Mesodermal cell (in vitro differentiated cells): ENCODE measurements around the gene PKD2L1.
"Not testable (repeated sequence)": the region's sequence is repeated elsewhere in the genome, so short reads cannot be mapped to it uniquely, and the experiment has no call there.

Experiments
- H3K27ac ChIP-seq: 2 replicates; pipeline ENCODE4 v1.7.0; 2013; ENCODE audit warnings: mild to moderate bottlenecking, low read depth, low read length, moderate library complexity; ENCODE audit not compliant: severe bottlenecking
- H3K36me3 ChIP-seq: 2 replicates; pipeline ENCODE4 v1.7.1; 2013; ENCODE audit warnings: mild to moderate bottlenecking, low read length, moderate library complexity; ENCODE audit not compliant: control insufficient read depth, insufficient read depth
- H3K4me1 ChIP-seq: one replicate; pipeline ENCODE4 v1.7.1; 2013; ENCODE audit warnings: mild to moderate bottlenecking, low read length; ENCODE audit not compliant: insufficient read depth, control insufficient read depth, poor library complexity, severe bottlenecking
- H3K4me3 ChIP-seq: 2 replicates; pipeline ENCODE4 v1.7.0; 2013; ENCODE audit warnings: low read length, control low read depth, mild to moderate bottlenecking; ENCODE audit not compliant: insufficient read depth, poor library complexity, severe bottlenecking; ENCODE audit errors: extremely low read depth
- H3K9me3 ChIP-seq: 2 replicates; pipeline ENCODE4 v1.7.1; 2013; ENCODE audit warnings: mild to moderate bottlenecking, low read length, moderate library complexity; ENCODE audit not compliant: control insufficient read depth
- WGBS, 2 experiments: methylation state at CpG; one replicate each; pipeline ENCODE4 v1.1.5; 2013; ENCODE audit warnings: missing lambda C conversion rate in 2 of 2; ENCODE audit not compliant: insufficient coverage in 2 of 2; 5-methylcytosine and 5-hydroxymethylcytosine counted together

PKD2L1 gene

DNA sequence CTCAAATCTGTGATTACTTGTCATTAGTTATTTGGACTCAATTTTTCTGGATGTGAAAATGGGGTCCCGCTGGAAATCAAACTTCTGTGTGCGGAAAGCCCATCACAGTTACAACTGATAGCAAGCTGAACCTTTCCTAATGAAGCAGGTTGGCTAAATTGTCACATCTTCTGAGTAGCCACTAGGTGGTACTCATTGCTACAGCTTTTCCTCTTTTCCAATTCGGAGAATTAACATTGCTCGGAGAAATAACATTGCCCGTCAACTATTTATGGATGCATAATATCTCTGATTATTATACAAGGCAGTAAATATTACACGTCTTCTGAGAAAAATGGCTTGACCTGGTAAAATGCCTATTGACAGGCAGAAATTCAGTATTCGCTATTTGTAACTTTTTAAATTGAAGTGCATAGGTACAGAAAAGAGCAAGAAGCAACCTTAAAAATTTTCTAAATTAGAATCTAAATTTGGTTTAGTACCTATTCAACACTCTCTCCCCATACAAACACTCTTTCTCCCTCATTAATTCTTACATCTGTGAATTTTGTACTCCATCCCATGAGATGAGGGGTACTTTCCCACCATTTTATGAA, 26.2 kb downstream of the PKD2L1 start:
- no peaks in the 10 kb centered on the region for H3K4me1 ChIP-seq
- H3K36me3 ChIP-seq: no peaks in the 10 kb centered on the region
- no peak overlapping the region for H3K4me3 ChIP-seq
- H3K27ac ChIP-seq: no peak overlapping the region
- 33 to 57% methylated on average over 2 to 4 of the region's 7 CpGs for WGBS, 2 experiments
- H3K9me3 ChIP-seq: no peaks in the 10 kb centered on the region

DNA sequence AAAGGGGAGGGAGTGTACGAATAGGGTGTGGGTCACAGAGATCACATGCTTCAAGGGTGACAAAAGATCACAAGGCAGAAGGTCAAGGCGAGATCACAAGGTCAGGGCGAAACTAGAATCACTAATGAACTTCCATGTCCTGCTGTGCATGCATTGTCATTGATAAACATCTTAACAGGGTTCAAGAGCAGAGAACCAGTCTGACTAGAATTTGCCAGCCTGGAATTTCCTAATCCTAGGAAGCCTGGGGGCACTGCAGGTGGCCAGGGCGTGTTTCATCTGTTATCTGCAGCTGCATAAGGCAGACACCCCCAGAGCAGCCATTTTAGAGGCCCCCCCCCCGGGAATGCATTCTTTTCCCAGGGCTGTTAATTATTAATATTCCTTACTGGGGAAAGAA, 28.9 kb downstream of the PKD2L1 start:
- WGBS, 2 experiments: 60 to 73% methylated on average over 2 to 3 of the region's 5 CpGs
- not testable (repeated sequence) for H3K4me3 ChIP-seq, H3K4me1 ChIP-seq

DNA sequence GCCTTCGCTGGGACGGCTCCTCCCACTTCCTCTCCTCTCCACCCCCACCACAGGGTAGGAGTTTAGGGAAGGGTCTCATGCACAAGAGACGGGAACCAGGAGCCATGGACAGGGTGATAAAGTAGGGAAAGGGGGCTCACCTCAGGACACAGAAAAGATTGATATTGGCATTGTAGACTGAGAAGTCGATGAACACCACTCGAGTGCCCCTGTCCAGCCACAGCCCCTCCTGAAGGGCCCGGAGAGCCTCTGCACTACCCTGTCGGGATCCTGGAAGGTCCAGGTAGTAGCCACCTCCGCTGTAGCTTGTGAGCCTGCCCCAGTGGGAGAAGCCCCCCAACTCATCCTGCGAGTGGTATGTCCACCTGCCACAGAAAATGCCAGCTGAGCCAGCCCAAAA, 32.8 kb downstream of the PKD2L1 start:
- no peaks in the 10 kb centered on the region for H3K36me3 ChIP-seq
- no peak overlapping the region for H3K4me3 ChIP-seq
- H3K4me1 ChIP-seq: no peaks in the 10 kb centered on the region
- no peak overlapping the region for H3K27ac ChIP-seq
- no peaks in the 10 kb centered on the region for H3K9me3 ChIP-seq
- WGBS, 2 experiments: 84 to 91% methylated on average over 6 to 7 of the region's 9 CpGs

More for the DNA sequence above, 28.9 kb downstream of the PKD2L1 start:
- H3K36me3 ChIP-seq, H3K27ac ChIP-seq, H3K9me3 ChIP-seq: not testable (repeated sequence)

DNA sequence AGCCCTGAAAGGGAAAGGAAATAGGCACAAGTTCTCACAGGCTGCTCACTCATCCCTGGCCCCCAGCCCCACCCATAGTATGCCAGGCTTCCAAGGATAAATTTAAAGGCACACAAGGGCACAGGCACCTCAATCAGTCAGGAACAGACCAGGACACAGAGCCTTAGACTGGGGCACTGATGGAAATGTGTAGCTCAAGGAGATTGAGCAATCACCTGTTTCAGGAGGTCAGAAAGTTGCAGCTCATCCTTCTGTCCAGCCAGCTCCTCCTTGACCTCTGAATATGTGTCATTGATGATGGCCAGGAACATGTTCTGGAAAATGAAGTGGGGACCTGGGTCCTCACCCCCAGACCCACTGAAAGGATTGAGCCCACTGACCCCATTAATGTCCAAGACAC, 37.0 kb downstream of the PKD2L1 start:
- H3K27ac ChIP-seq: no peak overlapping the region
- no peaks in the 10 kb centered on the region for H3K4me1 ChIP-seq
- H3K36me3 ChIP-seq: no peaks in the 10 kb centered on the region
- no peak overlapping the region for H3K4me3 ChIP-seq
- no peaks in the 10 kb centered on the region for H3K9me3 ChIP-seq

- H3K9me3 ChIP-seq, H3K27ac ChIP-seq, H3K4me3 ChIP-seq, H3K4me1 ChIP-seq, H3K36me3 ChIP-seq: not testable (repeated sequence)
- WGBS, 2 experiments: 76 to 93% methylated on average over 4 of the region's 4 CpGs
Measured at GRCh38 chr10:100292300-100292699, 37.7 kb downstream of the PKD2L1 start.

DNA sequence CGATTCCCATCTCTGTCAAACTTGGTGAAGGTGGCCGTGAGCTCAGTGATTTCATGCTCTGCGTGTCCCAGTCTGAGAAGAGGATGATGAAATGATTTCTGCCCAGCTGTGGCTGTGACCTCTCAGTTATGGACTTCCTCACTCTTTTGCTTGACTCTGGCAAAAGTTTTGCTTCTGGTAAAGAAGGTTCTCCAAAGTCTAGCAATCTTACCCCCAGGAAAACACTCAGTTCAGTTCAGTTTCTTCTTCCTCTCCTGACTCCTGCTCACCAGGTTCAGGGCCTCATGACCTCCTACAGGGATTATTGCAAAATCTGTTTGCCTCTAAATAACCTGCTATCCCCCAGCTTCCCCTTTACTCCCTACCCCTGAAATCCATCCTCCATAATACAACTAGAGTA, 38.7 kb downstream of the PKD2L1 start:
- WGBS, 2 experiments: 71% methylated on average over 3 of the region's 3 CpGs; no CpG with 5 or more reads in 1 of the 2 experiments
- H3K36me3 ChIP-seq: no peaks in the 10 kb centered on the region
- H3K4me3 ChIP-seq: no peak overlapping the region
- H3K4me1 ChIP-seq: peaks cover 4% of the 10 kb centered on the region
- H3K9me3 ChIP-seq: no peaks in the 10 kb centered on the region
- H3K27ac ChIP-seq: no peak overlapping the region

- Histone ChIP-seq H3K4me3 (no peak overlapping the region), H3K4me1 (peaks cover 11% of the 10 kb centered on the region), H3K9me3 (no peaks in the 10 kb centered on the region), H3K36me3 (peaks cover 5% of the 10 kb centered on the region), H3K27ac (no peak overlapping the region)
- 76 to 100% methylated on average over 1 to 2 of the region's 2 CpGs for WGBS, 2 experiments
Measured at GRCh38 chr10:100289641-100290040, 40.4 kb downstream of the PKD2L1 start.

DNA sequence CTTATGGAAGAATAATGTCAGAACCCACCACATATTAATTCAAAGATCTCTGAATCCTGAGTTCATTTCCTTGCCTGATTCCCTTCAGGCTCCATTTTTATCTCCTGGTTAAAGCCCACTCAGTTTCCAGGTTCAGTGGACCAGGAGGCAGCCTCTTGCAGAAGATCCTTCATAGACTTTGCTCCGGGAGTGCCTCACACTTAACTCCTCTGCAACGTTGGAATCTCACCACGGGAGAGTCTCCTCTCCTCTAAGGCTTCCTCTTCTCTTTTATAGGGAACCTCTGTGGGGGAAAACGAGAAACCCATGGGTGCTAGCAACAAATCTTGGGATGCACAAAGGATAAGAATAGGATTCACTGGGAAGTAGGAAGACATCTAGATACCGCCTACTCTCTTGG, 41.8 kb downstream of the PKD2L1 start:
- Histone ChIP-seq H3K36me3 (peaks cover 18% of the 10 kb centered on the region), H3K27ac (no peak overlapping the region), H3K9me3 (no peaks in the 10 kb centered on the region), H3K4me3 (no peak overlapping the region), H3K4me1 (peaks cover 11% of the 10 kb centered on the region)
- WGBS, 2 experiments: 85 to 88% methylated on average over 3 to 5 of the region's 5 CpGs

DNA sequence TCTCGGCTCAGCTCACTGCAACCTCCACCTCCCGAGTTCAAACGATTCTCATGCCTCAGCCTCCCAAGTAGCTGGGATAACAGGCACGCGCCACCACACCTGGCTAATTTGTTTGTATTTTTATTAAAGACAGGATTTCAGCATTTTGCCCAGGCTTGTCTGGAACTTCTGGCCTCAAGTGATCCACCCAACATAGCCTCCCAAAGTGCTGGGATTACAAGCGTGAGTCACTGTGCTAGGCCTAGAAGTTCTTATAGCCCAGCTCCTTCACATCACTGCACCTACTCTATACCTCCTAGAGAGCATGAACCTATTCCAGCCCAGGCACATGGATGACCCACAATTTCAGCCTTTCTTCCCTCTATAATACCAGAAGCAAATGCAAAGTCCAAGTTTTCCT, 42.3 kb downstream of the PKD2L1 start:
- H3K9me3 ChIP-seq: no peaks in the 10 kb centered on the region
- 93 to 95% methylated on average over 4 to 6 of the region's 6 CpGs for WGBS, 2 experiments
- H3K27ac ChIP-seq: no peak overlapping the region
- H3K4me1 ChIP-seq: peaks cover 11% of the 10 kb centered on the region
- no peak overlapping the region for H3K4me3 ChIP-seq
- H3K36me3 ChIP-seq: peaks cover 22% of the 10 kb centered on the region

DNA sequence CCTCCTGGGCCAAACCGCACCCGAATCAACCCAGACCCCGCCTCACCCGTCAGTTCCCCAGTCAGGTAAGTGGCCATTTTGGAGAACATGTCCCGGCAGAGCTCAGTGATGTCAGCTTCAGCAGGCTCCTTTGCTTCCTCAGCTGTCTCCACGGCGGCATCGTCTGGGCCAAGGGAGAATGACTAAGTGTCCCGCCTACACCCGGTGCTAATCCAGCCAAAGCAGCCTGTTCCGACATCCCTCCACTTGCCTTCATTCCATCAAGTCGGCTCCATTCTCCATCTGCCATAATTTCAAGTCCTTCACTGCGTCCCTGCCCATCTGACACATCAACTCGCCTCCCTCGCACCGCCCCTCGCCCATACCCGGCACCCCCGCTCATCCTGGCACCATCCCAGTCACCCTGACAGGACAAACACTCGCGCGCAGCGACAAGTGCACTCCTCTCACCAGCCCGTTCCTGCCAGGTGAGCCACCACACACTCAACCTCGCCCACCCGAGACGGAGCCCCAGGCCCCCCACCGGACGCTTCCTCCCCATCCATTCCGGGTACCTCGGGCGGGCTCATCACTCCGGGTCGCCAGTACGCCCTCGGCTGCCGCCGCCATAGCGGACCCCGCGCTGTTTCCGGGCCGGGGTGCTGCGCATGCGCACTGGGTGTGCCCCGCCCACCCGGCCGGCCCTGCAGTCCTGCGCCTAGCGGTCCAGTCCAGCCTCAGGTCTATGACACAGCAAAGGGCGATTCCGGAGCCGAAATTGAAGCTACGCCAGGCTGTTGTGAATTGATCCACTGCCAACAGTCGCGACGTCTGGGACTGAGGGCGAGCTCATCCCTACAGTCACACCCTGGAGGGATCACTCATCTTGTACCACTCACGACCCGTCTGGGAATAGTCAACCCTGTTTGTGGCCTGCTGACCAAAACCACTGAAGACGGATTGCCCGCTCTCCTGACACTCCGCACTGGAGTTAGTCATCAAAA, 43.7 kb downstream of the PKD2L1 start, which contains the start of gene BLOC1S2:
TSS of gene BLOC1S2 (minus strand) at position 630 of the 983 bp plus-strand sequence. CDS start at position 609, 21 bp downstream.
- no peaks in the 10 kb centered on the region for H3K9me3 ChIP-seq
- peak within 1 kb of the TSS; percentile 77 for H3K27ac ChIP-seq
- peaks cover 35% of the 10 kb centered on the region for H3K36me3 ChIP-seq
- peaks cover 11% of the 10 kb centered on the region for H3K4me1 ChIP-seq
- peak within 1 kb of the TSS; percentile 86 for H3K4me3 ChIP-seq
- 6 to 7% methylated on average over 52 to 55 of the region's 63 CpGs for WGBS, 2 experiments

DNA sequence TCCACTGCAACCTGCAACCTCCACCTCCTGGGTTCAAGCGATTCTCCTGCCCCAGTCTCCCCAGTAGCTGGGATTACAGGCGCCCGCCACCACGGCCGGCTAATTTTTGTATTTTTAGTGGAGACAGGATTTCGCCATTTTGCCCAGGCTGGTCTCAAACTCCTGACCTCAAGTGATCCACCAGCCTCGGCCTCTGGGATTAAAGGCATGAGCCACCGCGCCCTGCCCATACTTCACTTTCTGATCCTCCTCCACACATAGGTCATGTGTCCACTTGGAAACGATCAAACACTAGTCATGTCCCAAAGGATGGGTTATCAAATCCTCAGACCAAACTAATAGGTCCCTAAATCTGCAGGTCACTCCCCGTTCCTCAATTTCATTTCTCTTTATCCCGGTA, 44.7 kb downstream of the PKD2L1 start:
- peak overlapping the region; percentile 77 for H3K27ac ChIP-seq
- WGBS, 2 experiments: 90 to 91% methylated on average over 8 of the region's 12 CpGs

More for the DNA sequence above, 44.7 kb downstream of the PKD2L1 start:
- H3K4me3 ChIP-seq: peak overlapping the region; percentile 86
- peaks cover 45% of the 10 kb centered on the region for H3K36me3 ChIP-seq
- H3K4me1 ChIP-seq: peaks cover 11% of the 10 kb centered on the region
- not testable (repeated sequence) for H3K9me3 ChIP-seq
